IPS-15b (cell line): ENCODE results near the gene DOCK9.

ENCODE experiments used
- H3K27me3 ChIP-seq: one replicate; pipeline ENCODE4 v1.6.1; 2013; ENCODE audit warnings: low read length; ENCODE audit not compliant: control insufficient read depth, insufficient read depth
- H3K36me3 ChIP-seq: one replicate; pipeline ENCODE4 v1.6.1; 2013; ENCODE audit warnings: low read length; ENCODE audit not compliant: control insufficient read depth, insufficient read depth
- H3K4me1 ChIP-seq: one replicate; pipeline ENCODE4 v1.6.1; 2013; ENCODE audit warnings: mild to moderate bottlenecking, low read length; ENCODE audit not compliant: control insufficient read depth, insufficient read depth
- H3K4me3 ChIP-seq: one replicate; pipeline ENCODE4 v1.5.1; 2013; ENCODE audit warnings: low read depth, low read length
- H3K9ac ChIP-seq: one replicate; pipeline ENCODE4 v1.6.1; 2013; ENCODE audit warnings: low read depth, mild to moderate bottlenecking, low read length
- H3K9me3 ChIP-seq: one replicate; pipeline ENCODE4 v1.6.1; 2013; ENCODE audit warnings: mild to moderate bottlenecking, low read length; ENCODE audit not compliant: control insufficient read depth, insufficient read depth

Gene DOCK9, protein sequence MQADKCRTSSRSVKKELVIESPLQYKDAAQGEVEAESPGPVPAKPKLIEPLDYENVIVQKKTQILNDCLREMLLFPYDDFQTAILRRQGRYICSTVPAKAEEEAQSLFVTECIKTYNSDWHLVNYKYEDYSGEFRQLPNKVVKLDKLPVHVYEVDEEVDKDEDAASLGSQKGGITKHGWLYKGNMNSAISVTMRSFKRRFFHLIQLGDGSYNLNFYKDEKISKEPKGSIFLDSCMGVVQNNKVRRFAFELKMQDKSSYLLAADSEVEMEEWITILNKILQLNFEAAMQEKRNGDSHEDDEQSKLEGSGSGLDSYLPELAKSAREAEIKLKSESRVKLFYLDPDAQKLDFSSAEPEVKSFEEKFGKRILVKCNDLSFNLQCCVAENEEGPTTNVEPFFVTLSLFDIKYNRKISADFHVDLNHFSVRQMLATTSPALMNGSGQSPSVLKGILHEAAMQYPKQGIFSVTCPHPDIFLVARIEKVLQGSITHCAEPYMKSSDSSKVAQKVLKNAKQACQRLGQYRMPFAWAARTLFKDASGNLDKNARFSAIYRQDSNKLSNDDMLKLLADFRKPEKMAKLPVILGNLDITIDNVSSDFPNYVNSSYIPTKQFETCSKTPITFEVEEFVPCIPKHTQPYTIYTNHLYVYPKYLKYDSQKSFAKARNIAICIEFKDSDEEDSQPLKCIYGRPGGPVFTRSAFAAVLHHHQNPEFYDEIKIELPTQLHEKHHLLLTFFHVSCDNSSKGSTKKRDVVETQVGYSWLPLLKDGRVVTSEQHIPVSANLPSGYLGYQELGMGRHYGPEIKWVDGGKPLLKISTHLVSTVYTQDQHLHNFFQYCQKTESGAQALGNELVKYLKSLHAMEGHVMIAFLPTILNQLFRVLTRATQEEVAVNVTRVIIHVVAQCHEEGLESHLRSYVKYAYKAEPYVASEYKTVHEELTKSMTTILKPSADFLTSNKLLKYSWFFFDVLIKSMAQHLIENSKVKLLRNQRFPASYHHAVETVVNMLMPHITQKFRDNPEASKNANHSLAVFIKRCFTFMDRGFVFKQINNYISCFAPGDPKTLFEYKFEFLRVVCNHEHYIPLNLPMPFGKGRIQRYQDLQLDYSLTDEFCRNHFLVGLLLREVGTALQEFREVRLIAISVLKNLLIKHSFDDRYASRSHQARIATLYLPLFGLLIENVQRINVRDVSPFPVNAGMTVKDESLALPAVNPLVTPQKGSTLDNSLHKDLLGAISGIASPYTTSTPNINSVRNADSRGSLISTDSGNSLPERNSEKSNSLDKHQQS (N-terminal part only)

DNA sequence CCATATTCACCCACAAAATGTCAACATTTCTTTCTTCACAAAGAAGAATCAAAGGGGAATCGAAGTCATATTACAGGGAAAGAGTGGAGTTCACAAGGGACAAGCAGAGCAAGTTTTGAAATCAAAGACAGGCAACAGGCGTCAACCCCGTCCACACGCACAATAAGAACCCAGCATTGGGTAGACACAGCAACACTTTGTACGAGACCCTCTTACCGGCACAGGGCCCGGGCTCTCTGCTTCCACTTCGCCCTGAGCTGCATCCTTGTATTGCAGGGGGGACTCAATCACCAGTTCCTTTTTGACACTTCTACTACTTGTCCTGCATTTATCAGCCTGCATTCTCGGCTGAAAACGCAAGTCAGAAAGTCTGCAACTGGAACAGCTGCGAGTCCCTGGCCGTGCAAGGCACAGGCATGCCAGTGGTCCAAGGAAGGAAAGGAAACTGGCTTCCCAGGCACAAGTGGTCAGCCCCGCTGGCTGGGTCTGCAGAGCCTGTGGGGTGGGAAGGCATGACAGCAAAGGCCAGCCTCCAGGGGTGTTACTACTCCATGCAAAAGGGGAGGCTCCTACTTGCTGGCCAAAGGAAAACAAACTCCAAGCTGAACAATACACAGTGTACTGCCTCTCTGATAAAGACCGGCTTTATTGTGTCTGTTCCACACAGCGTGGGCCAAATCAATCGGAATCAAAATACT, at the start of gene DOCK9:
Gene DOCK9 (minus strand): TSS at position 497 of the 698 bp plus-strand sequence. CDS start 155 bp downstream, at position 342.
- H3K4me3 ChIP-seq: no peak within 1 kb of the TSS

DNA sequence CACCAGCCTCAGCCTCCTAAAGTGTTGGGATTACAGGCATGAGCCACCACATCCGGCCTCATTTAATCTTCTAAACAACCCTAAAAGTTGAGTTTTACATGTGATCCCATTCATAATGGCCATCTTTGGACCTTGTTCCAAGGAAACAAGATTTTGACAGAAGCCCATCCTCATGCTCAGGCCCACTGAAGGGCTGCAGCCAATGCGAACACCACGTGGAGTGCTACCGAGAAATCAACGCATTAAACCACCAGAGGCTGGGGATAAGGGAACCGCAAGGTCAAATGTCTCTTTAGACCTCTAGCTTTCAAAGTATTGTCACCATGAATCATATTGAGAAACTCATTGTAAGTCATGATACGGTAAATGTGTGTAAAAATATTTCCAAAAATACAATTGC, 49.4 kb upstream of the DOCK9 start:
- Histone ChIP-seq H3K36me3 (no peaks in the 10 kb centered on the region), H3K9ac (no peak overlapping the region), H3K27me3 (no peaks in the 10 kb centered on the region), H3K9me3 (no peaks in the 10 kb centered on the region), H3K4me1 (no peaks in the 10 kb centered on the region), H3K4me3 (no peak overlapping the region)

More for the DNA sequence above, at the start of gene DOCK9:
- Histone ChIP-seq H3K9me3 (no peaks in the 10 kb centered on the region), H3K4me1 (peaks cover 8% of the 10 kb centered on the region), H3K36me3 (no peaks in the 10 kb centered on the region), H3K27me3 (no peaks in the 10 kb centered on the region), H3K9ac (no peak within 1 kb of the TSS)

DNA sequence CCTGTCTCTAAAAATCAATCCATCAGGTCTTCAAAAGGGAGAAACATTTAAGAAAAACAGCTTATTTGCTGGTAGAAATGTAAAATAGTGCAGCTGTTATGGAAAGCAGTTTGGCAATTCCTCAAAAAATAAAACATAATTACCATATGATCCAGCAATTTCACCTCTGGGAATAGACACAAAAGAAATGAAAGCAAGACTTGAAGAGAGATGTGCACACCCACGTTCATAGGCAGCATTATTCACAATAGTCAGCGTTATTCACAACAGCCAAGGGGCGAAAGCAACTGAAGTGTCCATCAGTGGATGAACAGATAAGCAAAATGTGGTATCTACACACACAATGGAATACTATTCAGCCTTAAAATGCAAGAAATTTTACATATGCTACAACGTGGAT, 45.1 kb upstream of the DOCK9 start:
- H3K36me3 ChIP-seq: no peaks in the 10 kb centered on the region
- no peaks in the 10 kb centered on the region for H3K9me3 ChIP-seq
- H3K4me3 ChIP-seq: no peak overlapping the region
- no peak overlapping the region for H3K9ac ChIP-seq
- H3K4me1 ChIP-seq: no peaks in the 10 kb centered on the region
- H3K27me3 ChIP-seq: no peaks in the 10 kb centered on the region

DNA sequence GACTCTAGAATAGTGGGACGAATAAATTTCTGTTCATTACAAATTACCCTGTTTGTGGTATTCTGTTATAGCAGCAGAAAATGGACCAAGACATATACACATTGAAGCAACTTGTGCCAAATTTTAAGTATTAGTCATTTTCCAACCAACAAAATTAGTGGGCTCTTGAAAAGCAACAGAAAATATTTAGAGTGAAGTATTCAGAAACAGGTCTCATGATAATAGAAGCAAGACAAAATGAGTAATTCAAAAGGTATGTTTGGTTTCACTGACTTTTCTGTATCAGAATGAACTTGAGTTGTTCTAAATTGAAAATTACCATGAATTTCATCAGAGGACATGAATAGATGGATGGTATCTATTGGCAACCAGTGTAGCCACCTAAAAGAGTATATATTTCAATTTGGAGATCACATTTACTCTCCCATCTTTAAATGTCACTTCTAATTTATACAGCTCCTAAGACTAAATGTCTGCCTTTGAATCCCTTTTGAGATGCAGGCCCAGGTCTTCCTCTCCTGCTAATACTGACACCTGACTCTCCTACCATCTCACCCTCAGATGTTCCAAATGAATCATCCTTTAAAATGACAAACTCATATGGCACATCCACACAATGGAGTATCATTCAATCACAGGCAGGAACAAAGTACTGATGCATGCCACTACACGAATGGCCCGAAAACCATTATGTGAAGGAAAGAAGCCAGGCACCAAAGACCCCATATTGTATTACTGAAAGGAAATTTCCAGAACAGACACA, 40.7 kb upstream of the DOCK9 start:
- Histone ChIP-seq H3K9ac (no peak overlapping the region), H3K4me1 (no peaks in the 10 kb centered on the region), H3K27me3 (no peaks in the 10 kb centered on the region), H3K9me3 (no peaks in the 10 kb centered on the region), H3K4me3 (no peak overlapping the region), H3K36me3 (no peaks in the 10 kb centered on the region)

DNA sequence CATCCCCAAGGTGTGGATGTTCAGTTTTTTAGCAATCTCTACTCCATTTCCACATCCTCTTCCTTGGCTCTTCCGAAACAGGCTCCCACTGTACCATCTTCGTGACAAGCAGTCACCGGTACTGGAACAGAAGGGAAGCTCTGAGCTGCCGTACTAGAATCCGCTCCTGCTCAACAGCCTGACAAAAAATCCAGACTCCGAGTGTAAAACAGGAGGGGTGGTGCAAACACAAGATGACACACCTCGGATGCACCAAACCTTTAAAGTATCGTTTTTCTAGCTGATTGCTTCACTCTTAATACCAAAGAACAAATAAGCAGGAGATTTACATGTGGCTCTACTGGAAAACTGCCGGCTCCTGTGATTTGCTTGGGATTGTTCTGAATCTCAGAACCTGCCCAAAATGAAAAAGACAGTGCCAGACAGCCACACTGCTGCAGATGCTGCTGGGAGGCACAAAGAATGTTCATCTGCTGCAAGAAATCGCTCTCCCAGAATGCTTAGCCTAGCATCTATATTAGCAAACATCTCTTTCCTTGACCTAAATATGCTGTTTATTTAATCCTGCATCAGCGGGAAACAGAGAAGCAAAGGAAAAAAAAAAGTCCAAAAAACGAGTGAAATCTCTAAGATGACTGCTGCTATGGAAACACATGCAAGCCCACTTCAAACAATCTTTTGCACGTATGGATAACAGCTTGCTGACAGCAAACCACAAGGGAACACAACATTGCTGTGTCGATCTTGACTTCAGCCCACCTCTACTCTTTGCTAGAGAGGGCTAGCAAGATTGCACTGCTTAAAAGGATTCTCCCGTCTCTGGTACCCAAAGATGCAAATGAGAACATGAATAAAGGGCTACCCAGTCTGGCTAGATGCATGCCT, 38.0 kb upstream of the DOCK9 start:
- Histone ChIP-seq H3K27me3 (no peaks in the 10 kb centered on the region), H3K9ac (no peak overlapping the region), H3K4me3 (no peak overlapping the region), H3K4me1 (no peaks in the 10 kb centered on the region), H3K36me3 (no peaks in the 10 kb centered on the region), H3K9me3 (no peaks in the 10 kb centered on the region)

DNA sequence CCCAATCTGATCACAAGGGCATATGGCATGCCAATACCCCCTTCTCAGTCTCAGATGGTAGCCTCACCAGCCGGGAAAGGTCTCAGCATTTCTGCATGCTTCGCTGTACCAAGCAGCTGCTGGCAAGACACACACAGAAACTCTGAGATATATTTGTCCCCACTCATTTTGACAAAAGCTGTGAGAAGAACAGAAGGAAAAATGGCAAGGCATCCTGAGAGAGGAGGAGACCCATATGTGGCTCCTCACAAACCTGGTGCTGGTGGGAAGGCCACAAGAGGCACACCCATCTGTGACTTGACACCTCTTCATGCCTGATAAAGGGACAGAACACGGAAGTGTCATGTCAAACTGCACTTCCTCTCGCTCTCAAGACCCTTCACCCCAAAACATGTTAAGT, 36.7 kb upstream of the DOCK9 start:
- H3K27me3 ChIP-seq: no peaks in the 10 kb centered on the region
- no peak overlapping the region for H3K4me3 ChIP-seq
- H3K4me1 ChIP-seq: no peaks in the 10 kb centered on the region
- H3K36me3 ChIP-seq: no peaks in the 10 kb centered on the region
- H3K9me3 ChIP-seq: no peaks in the 10 kb centered on the region
- H3K9ac ChIP-seq: no peak overlapping the region

DNA sequence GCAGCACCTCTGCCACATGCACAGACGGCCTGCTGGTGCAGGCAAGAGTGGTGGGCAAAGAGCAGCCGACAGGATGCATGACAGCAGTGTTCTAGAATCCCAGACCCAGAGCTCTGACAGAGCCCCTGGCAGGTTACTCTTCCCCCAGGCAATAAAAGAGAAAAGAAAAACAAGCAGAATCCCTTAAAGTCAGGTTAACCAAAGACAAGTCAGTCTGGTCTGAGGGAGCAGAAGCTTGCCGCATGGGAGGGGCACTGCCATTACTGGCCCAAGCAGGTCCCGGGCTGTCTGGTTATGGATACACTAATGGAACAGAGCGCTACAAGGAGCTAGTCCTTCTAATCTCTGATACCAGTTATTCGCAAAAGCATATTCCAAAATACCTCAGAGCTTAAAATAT, 36.1 kb upstream of the DOCK9 start:
- Histone ChIP-seq H3K9me3 (no peaks in the 10 kb centered on the region), H3K9ac (no peak overlapping the region), H3K36me3 (no peaks in the 10 kb centered on the region), H3K4me3 (no peak overlapping the region), H3K27me3 (no peaks in the 10 kb centered on the region), H3K4me1 (no peaks in the 10 kb centered on the region)

DNA sequence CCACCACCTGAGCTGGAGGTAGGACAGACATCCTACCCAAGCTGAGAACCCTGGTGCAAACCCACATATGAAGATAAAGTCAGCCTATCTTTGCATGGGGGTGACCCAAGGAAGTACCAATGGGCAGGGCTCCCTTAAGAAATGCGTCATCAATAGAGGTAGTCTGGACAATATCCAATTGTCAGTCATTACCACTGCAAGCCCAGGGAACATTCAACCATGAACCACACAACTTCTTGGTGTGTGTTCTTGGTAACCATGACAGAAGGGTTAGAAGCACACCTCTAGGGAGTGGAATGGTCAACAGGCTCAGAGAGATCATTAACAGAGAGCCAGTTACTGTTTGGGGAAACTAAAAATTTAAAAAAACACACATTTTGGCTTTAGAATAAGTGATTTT, 34.7 kb upstream of the DOCK9 start:
- no peaks in the 10 kb centered on the region for H3K4me1 ChIP-seq
- no peaks in the 10 kb centered on the region for H3K9me3 ChIP-seq
- H3K4me3 ChIP-seq: no peak overlapping the region
- H3K27me3 ChIP-seq: no peaks in the 10 kb centered on the region
- no peaks in the 10 kb centered on the region for H3K36me3 ChIP-seq
- no peak overlapping the region for H3K9ac ChIP-seq

DNA sequence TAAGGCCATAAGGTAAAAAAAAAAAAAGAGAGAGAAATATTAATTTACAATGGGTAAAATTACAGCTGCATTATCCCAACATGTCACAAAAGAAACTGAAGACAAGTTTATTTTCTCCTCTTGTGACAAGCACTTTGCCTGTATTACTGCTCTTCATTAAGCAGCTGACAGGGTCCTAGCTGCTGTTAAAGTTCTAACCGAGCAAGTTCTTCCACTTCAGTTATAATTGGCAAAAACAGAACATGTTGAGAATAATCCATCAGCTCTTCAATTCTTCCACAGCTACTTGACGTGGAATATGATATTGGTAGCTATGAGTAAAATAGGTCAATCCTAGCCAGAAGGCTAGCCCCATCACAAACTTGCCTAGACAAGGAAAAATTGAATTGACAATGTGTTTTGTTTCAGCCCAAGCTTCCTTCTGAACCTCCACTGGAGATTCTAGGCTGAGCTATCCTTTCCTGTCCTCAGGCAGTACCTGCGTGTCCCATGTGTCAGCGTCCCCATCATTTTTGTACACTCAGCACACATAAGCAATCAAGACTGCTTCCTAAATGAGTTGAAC, 32.2 kb upstream of the DOCK9 start:
- H3K27me3 ChIP-seq: no peaks in the 10 kb centered on the region
- H3K36me3 ChIP-seq: no peaks in the 10 kb centered on the region
- no peaks in the 10 kb centered on the region for H3K9me3 ChIP-seq
- H3K4me1 ChIP-seq: no peaks in the 10 kb centered on the region
- no peak overlapping the region for H3K9ac ChIP-seq
- H3K4me3 ChIP-seq: no peak overlapping the region

DNA sequence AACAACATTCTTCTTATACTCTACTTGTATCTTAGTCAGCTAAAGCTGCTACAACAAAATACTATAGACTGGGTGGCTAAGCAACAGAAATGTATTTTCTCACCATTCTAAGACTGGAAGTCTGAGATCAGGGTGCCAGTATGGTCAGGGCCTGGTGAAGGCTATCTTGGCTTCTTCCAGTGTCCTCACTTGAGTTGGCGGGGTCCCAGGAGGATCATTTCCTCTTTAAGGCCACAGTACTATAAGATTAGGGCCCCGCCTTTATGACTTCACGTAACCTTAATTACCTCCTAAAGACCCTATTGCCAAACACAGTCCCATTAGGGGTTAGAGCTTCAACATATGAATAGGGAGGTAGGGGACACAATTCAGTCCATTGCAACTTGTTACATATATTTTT, 30.7 kb upstream of the DOCK9 start:
- H3K4me3 ChIP-seq: no peak overlapping the region
- no peaks in the 10 kb centered on the region for H3K9me3 ChIP-seq
- H3K36me3 ChIP-seq: no peaks in the 10 kb centered on the region
- no peaks in the 10 kb centered on the region for H3K4me1 ChIP-seq
- H3K9ac ChIP-seq: no peak overlapping the region
- no peaks in the 10 kb centered on the region for H3K27me3 ChIP-seq
